PFSK-1 (cell line): ENCODE results near the gene SCLY. TPM values are rescaled to one million over a fixed set of nuclear protein-coding genes. Genes with fewer than 3 reads are reported as not detected.

Experiments
- FOXP2 ChIP-seq: optimal IDR thresholded peaks from 2 replicates; pipeline ENCODE3; 2011; ENCODE audit warnings: borderline replicate concordance, control low read depth, inconsistent platforms; ENCODE audit not compliant: insufficient read depth; ENCODE audit errors: extremely low read length, extremely low read depth
- POLR2AphosphoS5 ChIP-seq: IDR thresholded peaks from 2 replicates; pipeline ENCODE4 v1.6.1; 2012; ENCODE audit warnings: low read depth, mild to moderate bottlenecking, control low read depth, low read length, moderate library complexity
- SIN3A ChIP-seq: IDR thresholded peaks from 2 replicates; pipeline ENCODE4 v1.6.1; 2012; ENCODE audit warnings: mild to moderate bottlenecking, low read length, moderate library complexity, borderline replicate concordance; ENCODE audit not compliant: insufficient read depth
- TAF1 ChIP-seq: IDR thresholded peaks from 2 replicates; pipeline ENCODE4 v1.6.1; 2012; ENCODE audit warnings: low read length, control low read depth, borderline replicate concordance; ENCODE audit not compliant: insufficient read depth
- polyA plus RNA-seq: library from polyadenylated mRNA; unstranded; fragments of >200 nt; gene quantifications from one replicate; pipeline ENCODE4 v1.2.1, GENCODE V29; 2012; ENCODE audit warnings: low read depth, missing spikeins; ENCODE audit not compliant: insufficient read length
- TF ChIP-seq, protein P1 (sequence below), 2 experiments: IDR thresholded peaks; 2 replicates each; pipeline versions ENCODE4 v1.6.1 to v1.8.0; 2011 to 2012; ENCODE audit warnings: low read depth in 2 of 2, low read length in 2 of 2, control low read depth in 1 of 2, inconsistent platforms in 1 of 2, mild to moderate bottlenecking in 1 of 2, moderate library complexity in 1 of 2; ENCODE audit not compliant: insufficient read depth in 1 of 2

SCLY gene, protein sequence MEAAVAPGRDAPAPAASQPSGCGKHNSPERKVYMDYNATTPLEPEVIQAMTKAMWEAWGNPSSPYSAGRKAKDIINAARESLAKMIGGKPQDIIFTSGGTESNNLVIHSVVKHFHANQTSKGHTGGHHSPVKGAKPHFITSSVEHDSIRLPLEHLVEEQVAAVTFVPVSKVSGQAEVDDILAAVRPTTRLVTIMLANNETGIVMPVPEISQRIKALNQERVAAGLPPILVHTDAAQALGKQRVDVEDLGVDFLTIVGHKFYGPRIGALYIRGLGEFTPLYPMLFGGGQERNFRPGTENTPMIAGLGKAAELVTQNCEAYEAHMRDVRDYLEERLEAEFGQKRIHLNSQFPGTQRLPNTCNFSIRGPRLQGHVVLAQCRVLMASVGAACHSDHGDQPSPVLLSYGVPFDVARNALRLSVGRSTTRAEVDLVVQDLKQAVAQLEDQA
- polyA plus RNA-seq, result 90.7 TPM

DNA sequence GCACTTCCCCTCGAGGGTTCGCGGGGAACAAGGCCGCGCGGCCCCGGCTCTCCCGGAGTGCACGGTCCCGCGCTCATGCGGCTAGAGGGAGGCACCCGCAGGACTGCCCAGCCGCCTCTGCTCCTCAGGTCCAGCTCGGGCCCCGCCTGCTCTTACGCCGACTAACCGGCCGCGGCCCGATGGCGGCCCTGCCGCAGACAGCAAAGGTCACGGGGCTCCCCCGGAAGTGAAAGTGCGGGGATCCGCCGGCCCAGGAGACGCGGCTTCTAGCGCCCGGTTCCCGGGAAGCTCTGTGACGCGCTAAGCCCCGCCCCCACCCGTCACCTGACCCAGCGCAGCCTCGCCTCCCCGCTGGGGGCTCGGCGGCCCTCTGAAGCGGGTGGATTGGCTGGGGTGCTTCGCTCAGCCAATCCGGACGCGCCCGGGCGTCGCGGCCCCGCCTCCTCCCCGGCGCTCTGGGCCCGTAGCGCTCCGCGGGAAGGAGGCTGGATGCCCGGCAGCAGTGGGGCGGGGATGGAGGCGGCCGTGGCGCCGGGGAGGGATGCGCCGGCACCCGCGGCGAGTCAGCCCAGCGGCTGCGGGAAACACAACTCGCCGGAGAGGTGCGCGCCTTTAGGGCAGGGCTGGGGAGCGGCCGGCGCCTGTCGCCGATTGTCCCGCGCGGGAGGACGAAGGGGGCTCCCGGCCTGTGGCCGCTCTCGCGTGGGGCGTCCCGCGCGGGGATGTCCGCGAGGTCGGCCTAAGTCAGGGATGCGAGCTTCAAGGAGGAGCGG lies at the start of gene SCLY:
TSS of gene SCLY (plus strand) at position 460 of the 773 bp plus-strand sequence. CDS start at position 514, 54 bp downstream.
- TF ChIP-seq TAF1 (peak; percentile 54; the same call in 1 of the 2 replicates), SIN3A (peak; percentile 40; the same call in 1 of the 2 replicates), POLR2AphosphoS5 (peak; percentile 67), FOXP2 (peak; percentile 33)
- TF ChIP-seq, protein P1, sequence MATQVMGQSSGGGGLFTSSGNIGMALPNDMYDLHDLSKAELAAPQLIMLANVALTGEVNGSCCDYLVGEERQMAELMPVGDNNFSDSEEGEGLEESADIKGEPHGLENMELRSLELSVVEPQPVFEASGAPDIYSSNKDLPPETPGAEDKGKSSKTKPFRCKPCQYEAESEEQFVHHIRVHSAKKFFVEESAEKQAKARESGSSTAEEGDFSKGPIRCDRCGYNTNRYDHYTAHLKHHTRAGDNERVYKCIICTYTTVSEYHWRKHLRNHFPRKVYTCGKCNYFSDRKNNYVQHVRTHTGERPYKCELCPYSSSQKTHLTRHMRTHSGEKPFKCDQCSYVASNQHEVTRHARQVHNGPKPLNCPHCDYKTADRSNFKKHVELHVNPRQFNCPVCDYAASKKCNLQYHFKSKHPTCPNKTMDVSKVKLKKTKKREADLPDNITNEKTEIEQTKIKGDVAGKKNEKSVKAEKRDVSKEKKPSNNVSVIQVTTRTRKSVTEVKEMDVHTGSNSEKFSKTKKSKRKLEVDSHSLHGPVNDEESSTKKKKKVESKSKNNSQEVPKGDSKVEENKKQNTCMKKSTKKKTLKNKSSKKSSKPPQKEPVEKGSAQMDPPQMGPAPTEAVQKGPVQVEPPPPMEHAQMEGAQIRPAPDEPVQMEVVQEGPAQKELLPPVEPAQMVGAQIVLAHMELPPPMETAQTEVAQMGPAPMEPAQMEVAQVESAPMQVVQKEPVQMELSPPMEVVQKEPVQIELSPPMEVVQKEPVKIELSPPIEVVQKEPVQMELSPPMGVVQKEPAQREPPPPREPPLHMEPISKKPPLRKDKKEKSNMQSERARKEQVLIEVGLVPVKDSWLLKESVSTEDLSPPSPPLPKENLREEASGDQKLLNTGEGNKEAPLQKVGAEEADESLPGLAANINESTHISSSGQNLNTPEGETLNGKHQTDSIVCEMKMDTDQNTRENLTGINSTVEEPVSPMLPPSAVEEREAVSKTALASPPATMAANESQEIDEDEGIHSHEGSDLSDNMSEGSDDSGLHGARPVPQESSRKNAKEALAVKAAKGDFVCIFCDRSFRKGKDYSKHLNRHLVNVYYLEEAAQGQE (IDR thresholded peaks at IDR 0.05; ENCODE audit: insufficient read depth in 1 of 2, low read depth in 2 of 2, low read length in 2 of 2), result no peak

DNA sequence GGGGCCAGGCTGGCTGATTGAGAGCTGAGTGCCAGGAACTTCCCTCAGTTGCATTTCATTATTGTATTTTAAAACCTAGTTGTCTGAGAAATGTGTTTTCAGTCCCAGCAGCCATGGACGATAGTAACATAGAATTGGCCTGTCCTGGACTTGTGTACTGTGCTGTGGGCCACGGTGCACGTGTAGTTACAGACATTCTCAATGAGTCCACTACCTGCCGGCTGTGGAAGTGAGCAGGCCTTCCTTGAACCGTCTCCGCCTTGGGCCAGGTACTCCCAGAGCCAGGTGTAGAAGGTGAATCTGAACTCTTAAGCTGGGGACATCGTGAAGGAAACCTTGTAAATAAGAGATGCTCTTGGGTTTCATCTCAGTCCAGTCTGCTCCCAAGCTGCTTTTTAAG lies 47.0 kb upstream of the SCLY start:
- TF ChIP-seq POLR2AphosphoS5 (no peak), FOXP2 (no peak), SIN3A (no peak), TAF1 (no peak)
- TF ChIP-seq, protein P1 (IDR thresholded peaks at IDR 0.05; ENCODE audit: insufficient read depth in 1 of 2, low read depth in 2 of 2, low read length in 2 of 2), result no peak

DNA sequence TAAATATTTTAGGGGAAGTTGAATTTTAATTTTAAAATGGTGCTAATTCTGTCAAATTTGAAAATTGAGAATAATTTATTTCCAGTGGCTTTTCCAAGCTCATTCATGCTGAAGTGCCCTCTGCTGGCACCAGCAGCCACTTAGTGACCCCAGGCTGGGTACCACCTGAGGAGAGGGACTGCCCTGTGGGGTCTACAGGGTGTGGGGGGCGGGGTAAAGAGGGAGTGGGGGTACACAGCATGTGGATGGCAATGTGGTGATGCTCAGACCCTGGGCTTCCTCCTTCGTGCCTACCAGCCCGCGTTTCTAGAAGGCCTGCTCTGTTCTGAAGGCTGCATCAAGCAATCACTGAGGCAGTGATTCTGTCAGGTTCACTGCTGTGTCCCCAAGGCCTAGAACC lies 45.1 kb upstream of the SCLY start:
- TF ChIP-seq SIN3A, result no peak
- TF ChIP-seq, protein P1 (IDR thresholded peaks at IDR 0.05; ENCODE audit: insufficient read depth in 1 of 2, low read depth in 2 of 2, low read length in 2 of 2), result no peak
- TF ChIP-seq POLR2AphosphoS5, result no peak
- no peak for TF ChIP-seq FOXP2
- no peak for TF ChIP-seq TAF1

DNA sequence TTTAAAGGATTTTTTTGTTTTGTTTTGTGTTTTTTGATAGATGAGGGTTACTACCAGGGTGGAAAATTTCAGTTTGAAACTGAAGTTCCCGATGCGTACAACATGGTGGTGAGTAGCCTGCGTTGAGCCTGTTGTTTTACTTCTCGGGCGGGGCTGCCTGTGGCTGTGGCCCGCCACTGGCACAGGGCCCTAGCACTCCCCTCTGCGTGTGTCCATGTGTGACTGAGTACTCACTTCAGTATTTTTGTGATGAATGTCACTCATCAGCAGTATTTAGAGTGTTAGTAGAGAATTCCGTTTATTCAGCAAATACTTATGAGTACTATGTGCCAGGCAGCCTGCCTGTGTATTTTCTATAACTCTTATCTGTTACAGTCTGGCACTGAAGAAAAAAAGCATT lies 44.3 kb upstream of the SCLY start:
- no peak for TF ChIP-seq TAF1

DNA sequence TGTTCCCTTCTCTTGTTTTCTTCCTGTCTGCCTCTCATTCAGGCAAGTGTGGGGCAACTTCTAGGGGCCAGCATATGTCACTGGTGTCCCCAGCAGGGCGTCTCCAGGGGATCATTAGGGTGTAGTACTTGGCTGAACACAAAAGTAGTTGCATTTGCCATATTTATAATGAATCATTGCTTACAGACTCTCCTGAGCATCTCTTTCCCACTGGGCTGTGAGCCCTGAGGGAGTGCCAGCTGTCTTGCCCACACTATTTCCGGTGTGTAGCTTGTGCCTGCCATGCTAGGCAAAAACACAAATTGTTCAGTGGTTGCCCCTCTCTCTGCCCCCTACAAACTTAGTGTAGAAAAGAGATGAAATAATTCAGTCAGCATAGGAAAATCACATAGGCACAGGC lies 40.8 kb upstream of the SCLY start:
- TF ChIP-seq FOXP2, result no peak
- TF ChIP-seq, protein P1 (IDR thresholded peaks at IDR 0.05; ENCODE audit: insufficient read depth in 1 of 2, low read depth in 2 of 2, low read length in 2 of 2), result no peak
- no peak for TF ChIP-seq TAF1
- TF ChIP-seq POLR2AphosphoS5, result no peak
- no peak for TF ChIP-seq SIN3A
